SK-N-SH (cell line): ENCODE measurements around the gene KCTD17.

Experiments
- CTCF ChIP-seq: fragments of 200-600 bp; sonication (generic); IDR thresholded peaks from 2 replicates; pipeline ENCODE4 v1.6.1; 2017; ENCODE audit warnings: antibody characterized with exemption, mild to moderate bottlenecking, moderate library complexity
- EP300 ChIP-seq, 2 experiments: IDR thresholded peaks; 2 replicates each; pipeline versions ENCODE4 v1.4.0 to v1.6.1; 2012; ENCODE audit warnings: borderline replicate concordance in 1 of 2, low read depth in 1 of 2, low read length in 1 of 2
- POLR2AphosphoS5 ChIP-seq: IDR thresholded peaks from 2 replicates; pipeline ENCODE4 v1.6.1; 2012; ENCODE audit warnings: low read depth, low read length

- no peak for TF ChIP-seq EP300 (IDR thresholded peaks at IDR 0.05; ENCODE audit: borderline replicate concordance in 1 of 2, low read depth in 1 of 2, low read length in 1 of 2)
- TF ChIP-seq POLR2AphosphoS5 = no peak
- TF ChIP-seq CTCF = no peak
Observed at GRCh38 chr22:37069319-37069718, 17.8 kb downstream of the KCTD17 start.
